GM12874 (cell line): ENCODE data around the gene BTBD9.

ENCODE experiments used
- CTCF ChIP-seq: IDR thresholded peaks from 2 replicates; pipeline ENCODE4 v1.5.1; 2011; ENCODE audit warnings: low read depth, mild to moderate bottlenecking, control low read depth, low read length, moderate library complexity; ENCODE audit not compliant: insufficient read depth

The BTBD9 gene

GRCh38 chr6:38632490-38632889, 7.2 kb downstream of the BTBD9 start:
- no peak for TF ChIP-seq CTCF

GRCh38 chr6:38631186-38631783, 8.4 kb downstream of the BTBD9 start:
- TF ChIP-seq CTCF, result no peak

- TF ChIP-seq CTCF, result no peak
These were observed 14.5 kb downstream of the BTBD9 start for GRCh38 chr6:38625217-38625616.

GRCh38 chr6:38617856-38618255, 21.9 kb downstream of the BTBD9 start:
- no peak for TF ChIP-seq CTCF

- no peak for TF ChIP-seq CTCF
These were observed 27.4 kb downstream of the BTBD9 start for GRCh38 chr6:38612143-38612965.

GRCh38 chr6:38610050-38610625, 29.6 kb downstream of the BTBD9 start:
- no peak for TF ChIP-seq CTCF

- TF ChIP-seq CTCF, result no peak
These were observed 35.0 kb downstream of the BTBD9 start for GRCh38 chr6:38604700-38605099.
